ENCODE data around the gene MSMB.

The MSMB gene

DNA sequence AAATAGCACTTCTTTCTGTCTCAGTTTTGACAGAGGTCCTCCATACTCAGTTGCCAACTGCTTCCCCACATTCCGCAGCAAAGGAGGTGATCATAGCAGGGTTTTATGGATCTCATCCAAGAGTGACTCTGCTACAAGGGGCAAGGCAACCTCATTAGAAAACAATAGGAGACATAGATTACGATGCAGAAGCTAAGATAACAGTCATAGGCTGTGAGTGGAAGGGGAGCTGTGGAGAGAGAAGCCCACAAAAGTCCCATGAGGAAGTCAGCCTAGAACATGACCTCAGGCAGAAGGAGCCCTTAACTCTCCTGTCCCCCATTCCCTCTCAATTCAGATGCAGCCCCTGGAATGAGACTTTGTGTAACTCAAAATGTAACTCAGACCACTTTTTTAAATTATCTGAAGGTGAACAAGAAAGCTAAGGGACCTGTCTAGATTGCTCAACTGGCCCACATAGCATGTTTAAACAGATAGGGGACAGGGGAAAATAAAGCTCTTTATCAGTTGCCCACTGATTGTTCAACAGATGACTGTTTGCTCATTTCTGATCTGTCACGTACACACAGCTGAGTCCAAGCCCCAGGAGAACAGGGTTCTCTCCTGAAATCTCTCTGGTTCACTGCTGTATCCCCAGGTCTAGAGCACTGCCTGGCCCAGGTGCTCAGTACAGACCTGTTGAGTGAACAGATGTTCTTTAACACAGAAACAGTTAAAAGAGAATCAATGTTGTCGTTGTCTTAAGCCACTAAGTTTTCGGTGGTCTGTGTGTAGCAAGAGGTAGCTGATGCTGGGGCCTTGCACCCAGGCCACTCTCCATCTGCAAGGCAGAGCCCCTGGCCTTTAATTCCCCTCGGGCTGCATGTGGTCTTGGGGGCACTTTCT lies 14.2 kb downstream of the MSMB start:
- DNase-seq, result no peak

DNA sequence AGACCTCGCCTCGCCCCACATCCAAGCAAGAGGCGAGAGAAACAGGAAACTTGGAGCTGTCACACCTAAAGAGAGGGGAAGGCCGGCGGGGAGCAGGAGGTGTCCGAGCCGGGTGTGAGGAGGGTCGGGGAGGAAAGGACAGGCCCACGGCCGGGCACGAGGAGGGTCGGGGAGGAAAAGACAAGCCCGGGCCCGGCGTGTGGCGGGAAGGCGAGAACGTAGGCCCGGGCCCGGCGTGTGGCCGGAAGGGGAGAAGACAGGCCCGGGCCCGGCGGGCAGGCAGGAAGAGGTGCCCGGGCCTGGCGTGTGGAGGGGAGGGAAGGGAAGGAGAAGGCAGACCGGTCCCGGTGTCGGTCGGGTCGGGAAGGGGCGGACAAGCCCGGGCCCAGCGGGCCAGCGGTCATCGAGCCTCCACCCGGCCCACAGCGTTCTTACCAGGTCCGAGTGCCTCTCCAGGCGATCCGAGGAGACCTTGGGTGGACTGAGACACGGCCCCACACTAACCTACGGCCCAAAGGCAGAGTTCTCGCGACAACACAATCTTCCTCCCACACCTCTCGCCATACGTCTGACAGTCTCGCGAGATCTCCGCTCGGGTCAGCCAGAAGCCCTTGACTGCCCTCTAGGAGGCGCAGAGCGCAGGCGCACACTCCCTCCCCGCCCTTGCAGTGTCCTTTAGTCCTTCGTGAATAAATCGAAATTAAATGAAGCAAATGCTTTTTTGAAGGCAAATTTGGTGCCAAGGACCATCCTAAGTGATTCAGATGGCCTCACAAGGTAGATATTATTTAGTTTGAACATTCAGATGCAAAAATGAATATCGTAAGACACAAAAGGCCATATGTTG lies 15.8 kb downstream of the MSMB start, which contains the start of gene NCOA4:
NCOA4 (minus strand) TSS at position 533 of the 847 bp plus-strand sequence. CDS start 13,943 bp downstream, outside the sequence.
- DNase-seq, result peak; percentile 88

DNA sequence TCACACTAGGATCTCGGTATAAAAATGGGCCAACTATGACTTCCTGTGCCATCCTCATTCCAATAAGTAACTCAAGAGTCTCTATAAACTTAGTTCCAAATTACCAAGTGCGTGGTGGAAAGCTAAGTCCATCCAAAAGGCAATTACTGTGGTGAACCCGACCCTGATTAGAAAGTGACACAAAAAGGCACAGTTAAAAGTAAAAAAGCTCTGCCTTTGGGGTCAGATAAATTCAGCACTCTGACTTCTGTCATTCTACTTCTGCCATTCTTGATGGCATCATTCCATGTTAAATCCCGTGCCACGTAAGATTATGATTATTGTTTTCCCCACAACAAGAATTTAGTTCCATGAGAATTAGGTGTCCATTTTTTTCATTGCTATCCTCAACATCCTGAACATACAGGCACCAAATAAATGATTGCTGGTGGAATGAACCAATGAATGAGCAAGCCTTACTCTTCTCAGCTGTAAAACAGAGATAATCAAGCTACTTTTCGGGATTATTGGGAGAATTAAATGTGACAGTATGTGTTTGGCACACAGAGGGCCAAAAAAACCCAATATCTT lies 16.5 kb downstream of the MSMB start:
- no peak for DNase-seq

DNA sequence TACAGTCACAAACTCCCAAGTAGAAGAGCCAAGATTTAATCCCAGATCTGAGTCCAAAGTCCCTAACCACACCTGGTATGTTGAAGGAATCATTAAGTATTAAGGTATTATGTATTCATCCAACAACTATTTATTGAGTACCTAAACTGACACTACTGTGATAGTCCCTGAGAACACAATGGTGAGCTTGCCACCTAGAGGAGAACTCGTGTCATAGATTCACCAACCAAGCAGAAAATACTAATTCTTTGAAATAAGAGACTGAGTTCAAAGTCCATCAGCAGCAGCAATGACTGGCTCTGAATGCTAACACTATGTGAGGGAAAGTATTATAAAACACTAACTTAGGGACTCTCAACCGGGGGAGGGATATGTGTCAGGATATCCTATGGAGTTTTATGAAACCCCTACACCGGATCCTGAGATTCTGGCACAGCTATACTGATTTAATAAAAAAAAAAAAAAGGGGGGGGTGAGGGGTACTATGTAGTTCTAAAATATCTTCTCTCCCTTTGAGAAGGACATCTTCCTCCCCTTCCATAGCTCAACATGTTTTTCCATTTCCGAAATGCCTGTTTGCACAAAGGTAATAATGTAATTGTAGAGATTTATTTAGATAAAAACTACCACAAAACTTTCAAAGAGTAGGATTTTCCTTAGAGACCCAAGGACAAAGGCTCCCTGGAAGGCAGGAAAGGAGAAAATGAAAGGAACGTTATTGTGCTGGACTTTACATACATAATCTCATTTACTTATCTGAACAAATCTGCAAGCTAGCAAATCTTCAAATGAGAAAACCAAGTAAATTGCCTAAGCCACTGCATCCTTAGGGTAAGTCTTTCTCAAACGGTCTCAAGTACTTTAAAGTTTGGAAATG lies 17.2 kb downstream of the MSMB start:
- peak; percentile 17 for DNase-seq

DNA sequence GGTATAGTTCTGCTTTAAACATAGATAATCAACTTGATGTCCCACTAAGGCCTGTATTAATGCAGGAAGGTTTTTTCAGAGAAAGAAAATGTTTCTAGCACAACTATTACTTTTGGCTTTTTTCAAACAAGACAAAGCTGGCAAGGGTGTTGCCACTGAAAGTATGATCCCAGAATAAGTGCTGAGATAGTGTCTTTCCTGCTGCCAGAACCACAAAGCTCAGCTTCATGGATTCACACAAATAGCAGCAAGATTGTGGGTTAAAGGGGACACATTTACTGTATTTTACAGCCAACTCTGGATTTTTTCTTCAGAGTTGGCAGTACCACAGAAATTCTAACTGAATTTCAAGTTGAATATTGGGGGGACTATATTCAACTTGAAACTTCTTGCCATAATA lies 20.0 kb downstream of the MSMB start:
- no peak for DNase-seq

DNA sequence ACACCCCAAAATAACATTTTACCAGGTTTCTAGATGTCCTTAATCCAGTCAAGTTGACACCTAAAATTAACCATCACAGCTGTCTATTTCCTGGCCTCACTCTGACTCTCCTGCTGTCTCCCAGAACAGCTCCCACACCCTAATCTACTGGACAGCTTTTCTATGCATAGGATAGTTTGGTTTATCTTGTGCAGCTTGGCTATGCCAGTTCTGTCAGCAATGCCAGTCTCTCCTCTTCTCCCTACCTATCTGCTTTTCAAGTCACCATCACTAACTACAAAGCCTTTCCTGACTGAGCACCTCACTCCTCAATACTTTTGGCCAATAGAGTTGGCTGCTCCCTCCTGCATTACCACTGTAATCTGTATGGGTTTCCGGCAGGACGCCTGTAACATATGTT lies 20.7 kb downstream of the MSMB start:
- DNase-seq, result no peak

DNA sequence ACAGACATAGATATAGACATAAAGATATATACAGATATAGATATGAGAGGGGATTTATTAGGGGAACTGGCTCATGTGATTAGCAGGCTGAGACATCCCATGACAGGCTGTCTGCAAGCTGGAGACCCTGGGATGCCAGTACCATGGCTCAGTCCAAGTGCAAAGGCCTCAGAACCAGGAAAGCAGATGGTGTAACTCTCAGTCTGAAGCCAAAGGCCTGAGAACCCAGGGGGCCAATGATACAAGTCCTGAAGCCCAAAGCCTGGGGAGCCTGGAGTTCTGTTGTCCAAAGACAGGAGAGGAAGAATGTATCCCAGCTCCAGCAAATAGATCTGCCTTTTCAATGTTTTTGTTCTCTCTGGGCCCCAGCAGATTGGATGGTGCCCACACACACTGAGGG lies 21.1 kb downstream of the MSMB start:
- no peak for DNase-seq

DNA sequence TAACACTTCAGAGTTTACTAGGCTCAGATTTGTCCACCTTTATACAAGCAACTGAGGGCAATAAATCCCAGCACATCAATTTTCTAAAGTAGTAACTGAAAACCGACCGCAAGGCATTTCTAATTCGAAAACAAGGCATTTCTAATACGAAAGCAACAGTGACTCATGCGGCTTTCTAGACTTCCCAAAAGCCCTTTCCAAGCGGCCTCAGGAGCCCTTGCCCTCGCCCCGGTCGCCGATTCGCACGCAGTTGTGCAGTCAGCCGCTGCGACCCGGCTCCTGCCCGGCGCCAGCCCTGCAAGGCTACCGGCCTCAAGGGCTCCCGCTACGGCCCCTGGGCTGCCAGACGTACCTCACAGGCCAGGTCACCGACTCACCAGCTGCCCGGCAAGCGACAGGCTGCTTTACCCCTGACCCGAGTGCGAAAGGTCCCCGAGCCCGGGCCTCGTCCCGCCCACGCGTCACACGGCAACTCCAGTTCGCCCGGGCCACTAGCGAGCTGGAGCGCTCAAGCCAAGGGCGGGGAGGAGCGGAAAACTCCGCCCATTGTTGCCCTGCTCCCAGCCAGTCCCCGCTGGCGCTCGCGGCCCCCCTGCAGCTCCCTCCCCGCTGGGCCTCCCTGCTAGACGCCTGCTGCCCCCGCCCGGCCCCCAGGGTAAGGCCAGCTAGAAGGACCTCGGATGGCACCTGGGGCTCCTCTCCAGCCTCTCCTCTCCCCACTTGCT lies 22.9 kb downstream of the MSMB start:
- DNase-seq, result peak; percentile 15

DNA sequence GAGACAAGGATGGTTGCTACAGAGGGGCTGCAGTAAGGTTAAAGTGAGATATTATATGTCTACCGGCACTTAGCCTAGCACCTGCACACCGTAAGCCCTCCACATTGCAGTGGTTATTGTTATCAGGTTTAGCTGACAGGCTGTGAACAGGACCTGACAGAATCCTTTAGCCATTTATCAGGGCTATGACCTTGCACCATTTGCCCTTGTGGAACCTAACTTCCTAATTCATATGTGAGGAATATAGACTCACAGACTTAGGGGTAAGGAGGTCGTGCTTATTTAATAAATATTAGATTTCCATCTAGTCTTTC lies 25.8 kb downstream of the MSMB start:
- no peak for DNase-seq

DNA sequence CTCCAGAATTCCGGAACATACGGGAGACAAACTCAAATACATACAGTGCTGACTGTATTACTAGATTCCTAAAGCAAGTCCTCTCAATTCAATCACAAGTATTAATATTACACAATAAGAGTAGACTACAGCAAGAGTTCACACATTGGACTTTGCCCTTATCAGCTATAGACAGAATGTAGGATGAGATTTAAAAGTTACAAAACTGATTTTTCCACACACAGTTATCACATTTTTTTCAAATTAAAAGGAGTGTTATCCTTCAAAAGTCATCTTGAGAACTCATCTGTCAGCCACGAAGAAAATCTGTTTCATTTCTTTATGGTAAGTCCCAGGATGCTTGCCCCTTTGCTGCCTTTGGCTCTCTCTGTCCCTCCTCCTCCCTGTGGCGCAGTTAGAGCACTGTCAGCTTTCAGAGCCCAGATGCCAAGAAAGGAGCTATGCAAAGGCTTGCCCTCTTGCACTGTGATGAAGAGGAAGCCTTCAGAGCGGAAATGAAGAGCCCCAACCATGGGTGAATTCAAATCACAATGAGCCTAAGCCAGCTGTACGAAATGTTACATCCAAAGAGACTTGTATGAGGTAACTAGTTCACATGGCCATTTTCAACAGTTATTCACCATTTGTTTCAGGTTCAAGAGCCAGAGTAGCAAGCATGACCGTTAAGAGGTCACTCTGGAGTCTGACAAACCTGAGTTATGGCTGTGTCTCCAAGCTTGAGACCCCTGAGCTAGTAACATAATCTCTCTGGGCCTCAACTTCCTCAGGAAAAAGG lies 26.3 kb downstream of the MSMB start:
- no peak for DNase-seq

DNA sequence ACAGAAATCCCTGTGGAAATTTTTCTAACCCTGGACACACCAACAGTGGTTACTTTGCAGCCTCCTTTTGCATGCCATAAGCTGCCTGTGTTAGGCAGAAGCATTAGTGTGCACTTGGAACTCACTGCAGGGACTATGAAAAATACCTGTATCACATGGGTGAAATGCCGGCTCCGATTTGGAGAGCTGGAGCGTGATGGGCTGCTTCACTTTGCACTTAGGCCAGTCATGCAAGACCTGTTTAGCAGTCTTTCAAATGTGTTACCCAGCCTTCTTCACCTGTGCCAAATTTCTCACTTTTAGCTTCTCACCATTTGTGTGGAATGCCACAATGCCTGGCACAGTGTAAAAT lies 26.9 kb downstream of the MSMB start:
- DNase-seq, result no peak

DNA sequence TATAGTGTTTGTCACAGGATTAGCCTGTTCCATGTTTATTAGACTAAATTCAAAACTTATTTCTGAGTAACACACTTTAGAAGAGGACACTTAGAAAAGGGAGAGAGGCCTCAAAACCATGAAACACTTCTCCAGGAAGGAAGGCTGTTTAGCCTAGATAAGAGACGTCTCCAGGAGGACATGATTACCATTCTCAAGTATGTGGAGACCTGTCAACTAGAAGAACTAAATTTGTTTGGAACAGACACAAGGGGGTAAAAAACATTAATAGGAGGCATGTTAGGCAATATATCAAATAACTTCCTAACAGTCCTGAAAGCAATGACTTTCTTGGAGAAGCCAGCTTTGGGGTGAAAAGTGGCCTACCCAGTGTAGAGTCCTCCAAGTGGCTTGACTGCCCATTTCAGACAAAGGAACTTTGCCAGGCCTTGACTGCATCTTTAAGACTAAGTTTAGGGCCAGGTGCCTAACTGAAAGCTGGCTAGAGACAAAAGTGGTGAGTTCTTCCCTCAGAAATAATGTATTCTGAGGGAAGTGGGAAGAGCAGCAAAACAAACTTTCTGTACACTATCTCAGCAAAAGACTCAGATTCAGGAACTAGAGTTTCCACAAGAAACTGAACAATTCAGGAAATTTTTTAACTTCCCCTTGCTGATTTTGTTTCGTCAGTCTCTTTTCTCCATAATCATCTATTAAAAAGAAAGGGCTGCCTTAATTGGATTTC lies 27.5 kb downstream of the MSMB start:
- no peak for DNase-seq

DNA sequence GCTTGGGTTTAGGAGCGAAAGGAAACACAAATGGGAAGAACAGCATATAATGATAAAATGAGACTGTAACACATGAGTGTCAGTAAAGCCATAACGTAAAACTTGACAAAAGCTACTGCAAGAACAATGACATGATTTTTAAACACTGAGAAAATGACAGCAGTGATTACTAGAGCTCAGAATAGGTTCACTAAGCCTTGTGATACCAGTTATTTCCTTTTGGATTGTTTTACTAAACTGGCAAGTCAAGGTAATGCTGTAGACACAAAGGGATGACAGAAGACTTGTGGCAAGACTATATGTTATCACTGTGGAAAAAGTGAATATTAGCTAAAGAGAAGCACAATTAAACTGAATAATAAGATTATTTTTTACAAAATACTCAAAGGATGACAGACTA lies 28.3 kb downstream of the MSMB start:
- no peak for DNase-seq

DNA sequence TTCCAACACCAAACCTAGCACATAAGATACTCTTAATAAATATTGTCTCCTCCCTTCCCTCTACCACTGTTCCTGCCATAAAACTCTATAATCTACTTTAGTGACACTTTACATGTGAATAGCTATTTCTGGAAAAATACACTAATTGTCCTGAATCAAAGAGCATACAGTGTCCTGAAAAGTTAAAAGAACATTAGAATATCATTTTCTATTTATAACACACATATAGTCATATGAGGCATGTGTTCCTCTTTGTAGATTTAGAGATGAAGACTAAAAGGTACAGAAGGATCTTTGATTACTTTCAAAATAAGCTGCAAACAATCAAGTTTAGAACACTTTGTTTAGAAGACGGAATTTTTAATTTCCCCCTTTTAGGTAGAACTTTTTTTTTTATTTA lies 29.3 kb downstream of the MSMB start:
- DNase-seq, result no peak

DNA sequence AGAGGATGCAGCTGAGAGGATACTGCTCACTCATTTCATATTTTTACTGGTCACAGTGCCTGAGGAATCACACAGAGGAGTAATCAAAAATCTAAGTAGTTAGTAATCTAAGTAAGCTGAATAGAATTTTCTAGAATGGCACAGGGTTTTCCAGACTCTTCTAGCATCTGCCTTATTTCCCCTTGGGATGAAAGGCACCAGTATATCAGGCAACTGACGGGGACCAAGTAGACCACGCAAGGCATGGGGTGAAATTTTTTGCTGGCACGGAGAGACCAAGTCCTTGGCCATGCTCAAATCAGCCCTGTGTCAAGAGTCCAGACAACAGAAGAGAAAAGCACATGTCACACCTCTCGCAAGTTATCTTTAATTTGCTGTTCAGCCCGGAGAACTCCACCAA lies 29.9 kb downstream of the MSMB start:
- no peak for DNase-seq

DNA sequence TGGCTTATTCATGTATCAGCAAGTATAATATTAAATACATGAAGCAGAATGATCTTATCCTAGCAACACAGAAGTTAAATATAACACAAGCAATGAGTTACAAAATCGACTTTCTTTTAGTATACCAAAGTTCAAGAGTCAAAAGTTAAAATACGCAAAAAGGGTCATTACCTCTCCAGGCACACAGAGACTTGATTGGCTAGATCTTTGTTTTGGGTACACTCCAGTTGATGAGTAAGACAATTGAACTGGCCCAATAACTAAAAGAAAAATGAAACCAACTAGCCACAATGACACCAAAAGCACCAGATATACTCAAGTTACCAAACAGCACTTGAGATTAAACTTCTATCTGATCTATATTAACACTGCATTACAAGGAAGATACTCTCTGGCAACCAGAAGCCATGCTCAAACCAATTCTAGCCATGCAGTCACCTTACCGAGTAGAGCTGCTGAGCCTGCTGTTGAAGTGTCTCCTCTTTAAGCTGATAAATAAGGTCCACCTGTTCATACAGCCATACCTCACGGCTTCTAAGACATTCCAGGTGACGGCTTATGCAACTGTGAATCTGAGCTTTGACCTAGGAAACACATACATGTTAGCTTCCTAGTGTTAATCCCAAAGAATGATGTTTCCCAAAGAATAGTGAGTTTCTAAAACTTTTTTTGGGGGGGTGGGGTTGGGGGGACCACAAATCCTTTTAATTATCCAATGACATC lies 31.2 kb downstream of the MSMB start:
- DNase-seq, result no peak

DNA sequence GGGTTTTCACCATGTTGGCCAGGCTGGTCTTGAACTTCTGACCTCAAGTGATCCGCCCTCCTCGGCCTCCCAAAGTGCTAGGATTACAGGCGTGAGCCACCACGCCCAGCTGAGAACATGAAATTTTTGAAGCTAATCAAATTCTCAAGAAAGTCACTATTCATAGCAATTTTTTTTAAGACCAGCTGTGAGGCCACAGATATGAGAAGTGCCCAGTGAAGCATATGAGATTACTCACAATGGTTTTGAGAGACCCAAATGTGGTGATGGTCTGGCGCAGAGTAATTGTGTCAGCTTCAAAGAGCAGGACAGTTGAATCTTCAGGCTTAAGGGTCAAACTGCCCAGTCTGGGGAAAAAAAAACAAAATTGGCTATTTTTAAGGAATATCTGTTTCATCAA lies 31.9 kb downstream of the MSMB start:
- DNase-seq, result no peak

DNA sequence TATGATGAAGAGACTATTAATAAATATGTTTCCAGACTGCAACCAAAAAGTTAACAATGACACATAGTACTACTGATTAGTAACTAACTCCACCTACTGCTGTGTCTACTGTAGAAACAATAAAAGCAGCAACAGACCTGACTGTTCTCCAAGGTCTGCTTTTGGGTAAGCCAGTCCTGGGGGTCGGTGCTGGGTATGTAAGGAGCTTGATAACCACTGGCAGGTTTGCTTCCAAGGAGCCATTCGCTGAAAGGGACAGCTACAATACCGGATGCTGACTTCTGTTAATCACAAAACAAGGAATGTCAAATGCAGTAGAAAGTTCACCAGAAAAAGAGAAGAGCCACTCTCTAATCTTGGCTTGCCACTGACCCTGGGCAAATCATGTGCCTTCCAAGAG lies 33.3 kb downstream of the MSMB start:
- no peak for DNase-seq

DNA sequence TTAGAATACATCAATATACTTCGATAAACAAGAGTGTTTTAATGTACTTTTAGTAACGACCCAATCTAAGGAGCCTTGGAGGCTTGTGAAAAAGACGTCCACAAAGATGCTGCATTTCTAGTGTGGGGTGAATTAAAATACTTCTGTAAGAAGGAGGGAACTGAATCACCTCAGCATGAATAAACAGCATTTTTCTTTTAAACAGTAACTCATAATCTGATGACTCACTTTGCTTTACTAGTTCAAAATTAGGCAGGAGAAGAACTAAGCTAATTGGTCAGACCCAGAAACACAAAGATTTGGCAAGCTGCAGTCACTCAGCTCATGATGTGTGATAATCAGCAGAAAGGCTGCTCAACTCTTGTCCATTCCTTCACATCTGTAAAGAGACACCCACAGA lies 39.9 kb downstream of the MSMB start:
- no peak for DNase-seq

DNA sequence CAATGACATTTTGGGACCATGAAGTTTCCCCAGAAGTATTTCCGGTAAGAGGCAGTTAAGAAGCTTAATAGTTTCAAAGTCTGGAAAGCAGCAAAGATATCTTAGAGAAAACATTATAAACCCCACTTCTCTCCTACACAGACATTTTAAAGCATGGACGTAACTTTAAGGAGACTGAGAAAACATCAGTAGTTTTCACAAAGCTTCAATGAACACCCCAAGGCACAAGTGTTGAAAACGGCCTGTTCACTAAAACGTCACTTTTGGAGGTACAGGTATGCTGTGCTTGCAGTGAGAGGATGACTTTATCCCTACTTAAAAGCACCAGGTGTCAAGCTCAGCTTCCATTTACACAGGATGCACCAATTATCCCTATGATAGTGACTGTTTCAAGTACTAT lies 40.7 kb downstream of the MSMB start:
- DNase-seq, result no peak

Measured in NCI-H2227 treated with DMSO at 0.1 percent for 48 hours (cell line).